ENCODE data around the gene CCDC158.
A peak's percentile ranks its signal among the peaks of the same experiment; 100 is the strongest.

Gene CCDC158

DNA sequence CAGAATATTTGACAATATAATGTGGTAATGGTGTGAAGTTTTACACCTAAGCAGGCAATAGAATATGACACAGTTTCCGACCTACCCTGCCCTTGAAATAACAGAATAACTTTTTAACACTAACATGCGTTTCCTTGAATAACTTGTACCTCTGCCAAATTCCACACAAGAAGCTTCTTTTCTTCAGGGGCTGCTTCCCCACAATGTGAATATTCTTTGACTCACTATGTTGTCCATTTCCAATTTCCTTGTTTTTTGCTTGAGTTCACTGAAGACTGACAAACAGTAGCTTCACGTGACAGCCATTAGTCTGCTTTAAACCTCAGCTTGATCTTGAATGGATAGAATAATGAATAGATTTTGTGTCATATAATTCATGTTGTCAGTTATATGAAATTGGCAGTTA, 28.4 kb upstream of the CCDC158 start:
- Histone ChIP-seq H3K9me3 (no peaks in the 10 kb centered on the region), H3K4me3 (no peak overlapping the region), H3K27me3 (no peaks in the 10 kb centered on the region), H3K27ac (peak overlapping the region in 1 of 2 donors; percentile 8), H3K36me3 (no peaks in the 10 kb centered on the region), H3K4me1 (peaks cover 0 to 29% (median 10%) of the 10 kb centered on the region in 4 donors)
- no peak for DNase-seq
- TF ChIP-seq, protein P1, sequence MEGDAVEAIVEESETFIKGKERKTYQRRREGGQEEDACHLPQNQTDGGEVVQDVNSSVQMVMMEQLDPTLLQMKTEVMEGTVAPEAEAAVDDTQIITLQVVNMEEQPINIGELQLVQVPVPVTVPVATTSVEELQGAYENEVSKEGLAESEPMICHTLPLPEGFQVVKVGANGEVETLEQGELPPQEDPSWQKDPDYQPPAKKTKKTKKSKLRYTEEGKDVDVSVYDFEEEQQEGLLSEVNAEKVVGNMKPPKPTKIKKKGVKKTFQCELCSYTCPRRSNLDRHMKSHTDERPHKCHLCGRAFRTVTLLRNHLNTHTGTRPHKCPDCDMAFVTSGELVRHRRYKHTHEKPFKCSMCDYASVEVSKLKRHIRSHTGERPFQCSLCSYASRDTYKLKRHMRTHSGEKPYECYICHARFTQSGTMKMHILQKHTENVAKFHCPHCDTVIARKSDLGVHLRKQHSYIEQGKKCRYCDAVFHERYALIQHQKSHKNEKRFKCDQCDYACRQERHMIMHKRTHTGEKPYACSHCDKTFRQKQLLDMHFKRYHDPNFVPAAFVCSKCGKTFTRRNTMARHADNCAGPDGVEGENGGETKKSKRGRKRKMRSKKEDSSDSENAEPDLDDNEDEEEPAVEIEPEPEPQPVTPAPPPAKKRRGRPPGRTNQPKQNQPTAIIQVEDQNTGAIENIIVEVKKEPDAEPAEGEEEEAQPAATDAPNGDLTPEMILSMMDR (IDR thresholded peaks at IDR 0.05), result no peak
- intact Hi-C loops (cut with DNase I; ENCODE audit: low total_unique reads), result no loop called here

DNA sequence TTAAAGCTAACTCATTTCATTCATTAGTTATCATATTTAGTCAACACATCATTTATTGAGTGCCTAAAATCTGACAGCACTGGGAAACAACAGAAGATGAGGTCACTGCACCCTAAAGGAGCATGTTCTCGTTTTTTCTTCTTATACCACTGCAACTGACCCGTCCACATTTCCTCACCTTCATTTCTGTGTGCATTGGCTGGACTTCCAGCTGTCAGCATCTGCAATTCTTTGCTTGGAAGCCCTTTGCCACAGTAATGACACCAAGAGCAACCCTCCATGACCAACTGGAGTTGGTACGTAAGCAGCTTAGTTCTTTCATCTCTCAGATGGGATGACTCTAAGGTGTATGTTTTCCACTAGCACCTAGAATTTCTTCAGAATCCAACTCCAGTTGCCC, 27.3 kb upstream of the CCDC158 start:
- TF ChIP-seq, protein P1 (IDR thresholded peaks at IDR 0.05), result no peak
- H3K4me1 ChIP-seq, result peaks cover 0 to 29% (median 10%) of the 10 kb centered on the region in 4 donors
- H3K36me3 ChIP-seq, result no peaks in the 10 kb centered on the region
- H3K27ac ChIP-seq, result no peak overlapping the region
- H3K9me3 ChIP-seq, result no peaks in the 10 kb centered on the region
- no peak overlapping the region for H3K4me3 ChIP-seq
- no peaks in the 10 kb centered on the region for H3K27me3 ChIP-seq
- DNase-seq, result no peak
- intact Hi-C loops (cut with DNase I; ENCODE audit: low total_unique reads), result no loop called here

DNA sequence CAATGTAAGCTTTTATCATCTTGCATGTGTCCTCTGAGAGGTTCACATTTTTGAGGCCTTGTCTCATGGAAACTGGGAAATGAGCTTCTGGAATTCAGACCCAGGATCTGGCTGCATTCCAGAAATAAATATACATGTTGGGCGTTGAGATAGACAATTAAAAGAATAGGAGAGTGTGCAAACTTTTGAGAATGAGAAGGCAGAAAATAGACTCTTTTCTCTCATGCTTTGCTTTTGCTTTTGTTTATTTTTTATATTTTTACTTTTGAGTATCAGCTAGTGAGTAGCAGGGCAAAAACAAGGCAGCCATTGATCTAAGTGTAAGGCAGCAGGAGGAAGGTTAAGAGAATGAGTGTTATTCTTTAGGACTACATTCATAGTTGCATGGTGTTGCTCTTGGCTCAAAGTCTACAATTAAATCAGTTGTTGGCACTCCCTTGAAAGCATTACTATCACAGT, 26.5 kb upstream of the CCDC158 start:
- Histone ChIP-seq H3K27ac (peak overlapping the region in 1 of 2 donors; percentile 1), H3K4me1 (peaks cover 0 to 29% (median 10%) of the 10 kb centered on the region in 4 donors), H3K4me3 (no peak overlapping the region), H3K9me3 (no peaks in the 10 kb centered on the region), H3K36me3 (no peaks in the 10 kb centered on the region), H3K27me3 (no peaks in the 10 kb centered on the region)
- DNase-seq, result no peak
- intact Hi-C loops (cut with DNase I; ENCODE audit: low total_unique reads), result no loop called here
- TF ChIP-seq, protein P1 (IDR thresholded peaks at IDR 0.05), result no peak

DNA sequence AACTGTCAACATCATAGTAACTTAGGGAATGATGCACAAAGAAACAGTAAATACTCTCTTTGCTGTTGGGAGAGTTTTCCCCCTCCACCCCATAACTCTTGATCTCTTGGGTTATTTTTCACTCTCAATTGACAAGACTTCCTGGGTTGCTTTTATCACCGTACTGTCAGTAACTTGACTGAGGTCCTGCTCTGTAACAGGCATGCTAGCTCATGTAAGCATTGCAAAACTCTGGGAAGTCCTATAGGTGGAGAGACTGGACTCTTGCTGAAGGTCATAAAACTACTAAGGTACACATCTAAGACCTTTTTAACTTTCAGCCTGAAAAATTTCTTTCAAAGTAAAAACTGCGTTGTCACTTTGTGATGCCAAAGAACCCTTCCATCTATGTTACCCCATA, 25.0 kb upstream of the CCDC158 start:
- TF ChIP-seq, protein P1 (IDR thresholded peaks at IDR 0.05), result no peak
- H3K4me3 ChIP-seq, result no peak overlapping the region
- H3K36me3 ChIP-seq, result no peaks in the 10 kb centered on the region
- intact Hi-C loops (cut with DNase I; ENCODE audit: low total_unique reads), result no loop called here
- H3K27me3 ChIP-seq, result no peaks in the 10 kb centered on the region
- peaks cover 0 to 29% (median 10%) of the 10 kb centered on the region in 4 donors for H3K4me1 ChIP-seq
- DNase-seq, result no peak
- H3K9me3 ChIP-seq, result no peaks in the 10 kb centered on the region
- H3K27ac ChIP-seq, result no peak overlapping the region

DNA sequence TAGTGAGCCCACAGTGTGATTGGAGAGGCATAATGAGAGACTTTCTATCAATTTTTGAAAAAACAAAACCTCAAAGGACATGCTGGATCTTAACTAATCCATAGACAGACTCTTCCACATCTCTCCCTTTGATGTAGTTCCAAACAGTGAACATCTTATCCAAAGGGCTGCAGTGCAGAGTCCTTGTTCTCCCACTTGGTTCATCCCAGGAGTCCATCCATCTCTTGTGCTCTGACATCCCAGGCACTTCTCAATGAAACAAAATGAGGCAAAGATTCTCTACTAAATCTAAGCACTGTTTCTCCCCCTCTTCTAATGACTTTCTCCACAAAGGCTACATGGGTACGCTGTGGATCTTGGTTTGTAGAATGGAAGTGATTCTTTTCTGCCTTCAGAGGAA, 22.4 kb upstream of the CCDC158 start:
- Histone ChIP-seq H3K9me3 (no peaks in the 10 kb centered on the region), H3K27ac (no peak overlapping the region)

More for the DNA sequence above, 22.4 kb upstream of the CCDC158 start:
- Histone ChIP-seq H3K36me3 (no peaks in the 10 kb centered on the region), H3K4me1 (peaks cover 0 to 20% (median 10%) of the 10 kb centered on the region in 4 donors), H3K4me3 (no peak overlapping the region), H3K27me3 (no peaks in the 10 kb centered on the region)
- TF ChIP-seq, protein P1 (IDR thresholded peaks at IDR 0.05), result no peak
- DNase-seq, result no peak
- intact Hi-C loops (cut with DNase I; ENCODE audit: low total_unique reads), result no loop called here
